Measurements from ENCODE around the gene GPRC5C.

Gene GPRC5C

DNA sequence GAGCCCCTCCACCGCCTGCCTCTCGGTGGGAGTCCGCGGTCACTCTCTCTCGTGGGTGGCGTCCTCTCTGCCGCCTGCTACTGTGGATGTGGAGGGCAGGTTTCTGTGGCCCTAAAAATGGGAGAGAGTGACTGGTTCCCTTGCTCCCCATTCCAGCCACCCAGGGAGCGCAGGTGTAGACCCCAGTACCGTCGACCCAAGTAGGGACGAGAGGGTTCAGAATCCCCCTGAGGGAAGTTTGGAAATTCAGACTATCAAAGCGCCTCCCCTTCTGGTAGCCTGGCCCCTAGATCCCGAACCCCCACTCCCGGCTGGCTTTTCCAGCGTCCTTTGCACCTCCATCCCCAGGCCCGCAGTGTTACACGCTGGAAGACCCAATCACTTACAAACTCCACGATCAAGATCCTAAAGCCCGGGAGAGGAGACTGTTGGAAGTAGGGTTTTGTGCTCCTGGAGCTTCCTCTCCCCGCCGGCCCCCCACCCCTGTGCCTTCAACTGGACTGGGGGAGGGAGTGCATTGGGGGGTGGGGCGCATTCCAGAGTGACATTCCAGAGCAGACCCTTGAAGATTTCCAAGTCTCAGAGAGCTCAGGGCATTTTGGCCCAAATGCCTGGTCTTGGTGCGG, 991 bp downstream of the GPRC5C start:
- no peak for DNase-seq (ENCODE audit: low read depth)

DNA sequence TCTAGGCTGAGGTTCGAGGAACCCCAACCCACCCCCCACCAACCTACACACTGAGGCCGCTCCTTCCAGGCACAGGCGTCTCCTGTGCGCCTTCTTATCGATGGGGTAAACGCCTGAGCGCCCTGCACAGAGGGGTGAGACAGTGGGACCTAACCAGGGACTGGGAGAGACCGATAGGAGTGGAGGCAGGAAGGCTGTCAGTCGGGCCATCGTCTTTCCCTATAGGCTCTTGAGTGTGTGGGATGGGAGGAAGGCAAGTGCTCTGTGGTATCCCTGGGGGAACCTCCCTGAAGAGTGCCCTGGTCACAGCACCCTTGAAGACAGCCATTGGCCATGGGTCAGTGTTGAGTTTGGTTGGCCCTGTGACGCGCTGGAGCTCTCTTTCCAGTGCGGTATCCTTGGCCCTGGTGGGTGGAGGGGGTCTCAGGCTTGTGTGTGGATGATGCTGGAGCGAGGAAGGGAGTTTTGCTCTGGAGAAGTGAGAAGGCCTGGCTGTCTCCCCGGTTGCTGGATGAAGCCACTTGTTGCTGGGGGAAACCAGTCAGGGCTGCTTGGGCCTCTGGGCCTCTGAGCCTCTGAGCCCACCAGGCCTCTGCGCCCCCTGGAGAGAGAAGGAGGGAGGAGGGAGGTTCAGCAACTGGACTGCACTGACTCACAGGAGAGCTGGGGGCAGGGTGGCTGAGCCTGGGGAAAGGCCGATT, 1.7 kb downstream of the GPRC5C start:
- no peak for DNase-seq (ENCODE audit: low read depth)

DNA sequence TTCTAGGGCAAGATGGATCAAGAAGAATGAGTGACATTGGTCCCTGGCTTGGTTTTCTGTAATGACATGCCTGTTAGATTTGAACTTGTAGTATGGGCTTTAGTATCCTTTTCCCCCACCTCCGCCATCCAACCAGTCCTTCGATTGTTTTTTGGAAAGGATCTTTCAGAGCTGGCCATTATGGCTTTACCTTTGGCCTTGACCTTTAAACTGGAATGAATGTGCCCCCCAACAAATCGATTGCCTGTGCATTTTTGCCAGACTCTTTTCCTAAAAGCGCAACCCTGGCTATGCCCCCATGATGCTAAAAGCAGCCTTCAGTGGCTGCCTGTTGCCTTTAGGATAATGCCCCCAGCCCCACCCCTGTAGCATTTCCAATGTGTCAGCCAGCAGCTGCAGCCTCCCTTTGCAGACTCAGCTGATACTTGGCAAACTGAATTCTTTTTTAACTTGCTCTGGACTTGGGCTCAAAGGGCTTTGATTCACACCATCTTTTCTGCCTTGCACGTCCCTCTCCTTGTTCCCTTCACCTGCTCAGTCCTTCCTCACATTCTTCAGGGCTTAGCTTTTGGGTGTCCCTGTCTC, 4.0 kb downstream of the GPRC5C start:
- no peak for DNase-seq (ENCODE audit: low read depth)

DNA sequence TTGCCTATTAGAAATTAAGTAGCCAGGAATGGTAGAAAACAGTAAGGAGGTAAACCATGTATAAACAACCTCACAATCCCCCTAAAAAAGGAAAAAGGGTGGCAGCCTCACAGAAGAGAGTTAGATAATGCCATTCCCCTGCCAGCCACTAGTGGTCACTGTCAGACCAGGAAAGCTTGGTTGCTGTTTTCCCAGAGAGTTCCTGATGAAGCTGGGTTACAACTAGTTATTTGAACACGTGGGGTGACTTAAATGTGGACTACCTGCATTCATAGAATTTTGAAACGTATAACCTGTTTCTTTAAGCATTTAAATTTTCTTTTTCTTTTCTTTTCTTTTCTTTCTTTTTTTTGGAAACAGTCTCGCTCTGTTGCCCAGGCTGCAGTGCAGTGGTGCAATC, 5.8 kb downstream of the GPRC5C start:
- no peak for DNase-seq (ENCODE audit: low read depth)

DNA sequence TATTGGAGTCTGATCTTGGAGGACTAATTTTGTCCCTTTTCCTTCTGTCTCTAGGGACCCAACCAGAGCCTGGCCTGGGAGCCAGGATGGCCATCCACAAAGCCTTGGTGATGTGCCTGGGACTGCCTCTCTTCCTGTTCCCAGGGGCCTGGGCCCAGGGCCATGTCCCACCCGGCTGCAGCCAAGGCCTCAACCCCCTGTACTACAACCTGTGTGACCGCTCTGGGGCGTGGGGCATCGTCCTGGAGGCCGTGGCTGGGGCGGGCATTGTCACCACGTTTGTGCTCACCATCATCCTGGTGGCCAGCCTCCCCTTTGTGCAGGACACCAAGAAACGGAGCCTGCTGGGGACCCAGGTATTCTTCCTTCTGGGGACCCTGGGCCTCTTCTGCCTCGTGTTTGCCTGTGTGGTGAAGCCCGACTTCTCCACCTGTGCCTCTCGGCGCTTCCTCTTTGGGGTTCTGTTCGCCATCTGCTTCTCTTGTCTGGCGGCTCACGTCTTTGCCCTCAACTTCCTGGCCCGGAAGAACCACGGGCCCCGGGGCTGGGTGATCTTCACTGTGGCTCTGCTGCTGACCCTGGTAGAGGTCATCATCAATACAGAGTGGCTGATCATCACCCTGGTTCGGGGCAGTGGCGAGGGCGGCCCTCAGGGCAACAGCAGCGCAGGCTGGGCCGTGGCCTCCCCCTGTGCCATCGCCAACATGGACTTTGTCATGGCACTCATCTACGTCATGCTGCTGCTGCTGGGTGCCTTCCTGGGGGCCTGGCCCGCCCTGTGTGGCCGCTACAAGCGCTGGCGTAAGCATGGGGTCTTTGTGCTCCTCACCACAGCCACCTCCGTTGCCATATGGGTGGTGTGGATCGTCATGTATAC, 8.0 kb downstream of the GPRC5C start:
- no peak for DNase-seq (ENCODE audit: low read depth)

DNA sequence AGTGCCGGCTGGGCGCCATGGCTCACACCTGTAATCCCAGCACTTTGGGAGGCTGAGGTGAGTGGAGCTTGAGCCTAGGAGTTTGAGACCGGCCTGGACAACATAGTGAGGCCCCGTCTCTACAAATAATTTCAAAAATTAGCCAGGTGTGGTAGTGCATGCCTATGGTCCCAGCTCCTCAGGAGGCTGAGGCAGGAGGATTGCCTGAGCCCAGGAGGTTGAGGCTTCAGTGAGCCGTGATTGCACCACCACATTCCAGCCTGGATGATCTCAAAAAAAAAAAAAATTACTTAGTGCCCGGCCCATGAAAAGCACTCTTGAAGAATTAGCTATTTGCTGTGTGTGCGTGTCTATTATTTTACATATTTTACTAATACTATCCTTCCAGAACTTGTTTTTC, 9.6 kb downstream of the GPRC5C start:
- DNase-seq (ENCODE audit: low read depth) = no peak

DNA sequence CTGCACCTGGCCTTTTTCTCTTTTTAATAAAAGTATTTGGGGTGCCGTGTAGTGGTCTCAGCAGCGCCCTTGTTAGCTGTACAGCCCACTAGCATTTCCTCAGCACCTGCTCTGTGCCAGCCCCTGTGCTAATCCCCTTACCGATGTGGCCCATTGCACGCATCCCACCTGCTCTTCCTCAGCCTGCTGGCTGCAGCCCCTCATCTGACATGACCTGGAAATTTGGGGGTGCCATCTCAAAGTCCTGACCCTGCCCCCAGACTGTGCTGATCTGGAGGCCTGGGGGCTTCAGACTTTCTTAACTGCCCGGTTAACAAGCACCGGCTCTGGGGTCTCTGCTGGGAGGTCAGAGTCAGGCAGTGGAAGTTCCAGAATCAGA, 10.4 kb downstream of the GPRC5C start:
- DNase-seq (ENCODE audit: low read depth) = no peak

DNA sequence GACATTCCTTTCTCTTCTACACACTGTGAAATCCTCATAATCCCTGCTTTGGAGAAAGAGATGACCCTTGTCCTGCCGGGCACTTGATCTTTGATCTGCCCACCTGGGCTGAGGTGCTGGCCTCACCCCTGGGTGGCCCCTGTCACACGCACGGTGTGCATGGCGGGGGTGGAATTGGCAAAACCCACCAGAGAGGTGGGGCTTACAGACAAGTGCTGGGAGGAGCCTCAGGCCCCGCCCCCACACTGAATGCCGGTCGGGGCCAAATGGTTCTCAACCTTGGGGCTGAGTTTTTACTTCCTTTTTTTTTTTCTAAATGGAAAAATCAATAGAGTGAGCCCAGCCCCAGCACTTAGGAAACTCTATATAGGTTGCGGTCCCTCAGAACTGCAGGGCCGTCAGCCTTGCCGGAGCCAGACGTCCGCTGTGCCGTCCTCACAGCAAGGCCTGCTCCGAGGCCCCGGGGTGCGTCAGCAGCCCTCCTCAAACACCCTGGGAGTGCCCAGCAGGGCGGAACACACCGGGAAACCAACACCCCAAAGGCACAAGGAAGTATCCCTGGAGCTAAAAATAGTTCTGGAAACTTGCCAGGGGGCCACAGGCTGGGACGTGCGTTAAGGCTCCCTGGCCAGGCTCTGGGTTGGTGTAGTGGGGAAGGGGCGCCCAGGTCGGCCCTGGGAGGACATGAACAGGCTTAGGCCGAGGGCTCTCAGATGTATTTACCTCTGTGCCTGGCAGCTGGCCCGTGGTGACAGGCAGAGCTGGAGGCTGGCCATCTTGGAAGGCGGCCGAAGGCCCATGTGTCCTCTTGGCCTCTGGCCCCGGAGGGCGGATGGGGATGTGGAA, 11.0 kb downstream of the GPRC5C start:
- DNase-seq (ENCODE audit: low read depth) = no peak

DNA sequence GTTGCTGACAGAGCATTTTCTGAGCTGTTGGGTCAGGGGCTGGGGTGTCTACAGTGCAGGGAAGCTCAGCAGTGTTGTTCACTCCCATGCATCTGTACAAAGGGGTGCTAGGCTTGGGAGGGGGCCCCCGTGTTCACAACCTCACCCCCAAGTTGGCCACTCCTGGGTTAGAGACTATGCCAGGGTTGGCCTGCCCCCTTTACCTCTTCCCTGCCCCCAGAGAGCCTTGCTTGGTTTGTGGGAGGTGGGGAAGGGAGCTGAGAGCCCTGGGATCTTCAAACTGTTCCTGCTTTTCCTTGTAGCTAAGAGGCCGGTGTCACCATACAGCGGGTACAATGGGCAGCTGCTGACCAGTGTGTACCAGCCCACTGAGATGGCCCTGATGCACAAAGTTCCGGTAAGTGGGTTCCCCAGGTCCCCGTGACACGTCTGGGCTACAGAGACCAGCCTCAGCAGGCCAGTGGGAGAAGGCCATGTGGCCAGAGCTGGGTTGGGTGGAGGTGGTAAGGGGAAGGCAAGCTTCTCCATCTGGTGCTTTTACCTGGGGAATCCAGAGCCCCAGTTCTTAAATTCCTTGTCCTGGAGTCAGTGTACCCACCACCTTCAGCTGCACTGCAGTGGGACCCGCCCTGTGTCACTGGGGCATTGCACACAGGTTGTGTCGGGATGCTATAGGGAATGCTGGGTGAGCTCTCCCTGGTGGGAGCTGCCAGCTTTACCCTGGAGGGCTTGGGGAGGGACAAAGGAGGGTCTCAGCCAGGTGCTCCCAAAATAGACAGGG, 11.8 kb downstream of the GPRC5C start:
- no peak for DNase-seq (ENCODE audit: low read depth)

DNA sequence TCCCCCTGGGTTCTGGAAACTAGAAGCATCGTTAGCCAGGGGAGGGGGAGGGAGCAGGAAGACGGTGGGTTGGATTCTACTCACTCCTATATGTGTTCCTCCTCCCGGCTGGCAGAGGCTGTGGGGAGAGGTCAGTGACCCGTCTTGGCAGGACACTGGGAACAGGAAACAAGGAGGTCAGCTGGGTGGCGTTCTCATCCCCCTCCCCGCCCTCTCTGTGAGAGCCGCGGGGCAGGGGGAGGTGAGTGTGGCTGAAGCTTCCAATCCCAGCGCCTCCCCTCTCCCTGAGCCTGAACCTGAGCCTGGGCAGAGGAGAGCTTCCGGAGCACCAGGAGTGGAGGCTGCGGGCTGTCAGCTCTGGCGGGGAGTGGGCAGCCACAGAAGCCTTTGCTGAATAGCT, 12.5 kb downstream of the GPRC5C start:
- no peak for DNase-seq (ENCODE audit: low read depth)

DNA sequence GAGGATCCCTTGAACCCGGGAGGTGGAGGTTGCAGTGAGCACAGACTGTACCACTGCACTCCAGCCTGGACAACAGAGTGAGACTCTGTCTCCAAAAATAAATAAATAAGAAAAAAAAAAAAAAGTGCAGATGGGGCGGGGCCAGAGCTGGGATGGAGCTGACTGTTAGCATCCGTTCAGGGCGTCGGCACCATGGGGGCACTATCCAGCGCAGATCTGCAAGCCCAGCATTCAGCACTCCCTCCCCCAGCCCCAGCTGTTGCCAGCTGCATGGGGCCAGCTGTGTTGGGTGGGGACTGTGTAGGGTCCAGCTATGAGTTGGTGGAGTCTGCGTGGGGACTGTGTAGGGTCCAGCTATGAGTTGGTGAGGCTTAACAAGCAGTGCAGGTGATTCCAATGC, 13.3 kb downstream of the GPRC5C start:
- DNase-seq (ENCODE audit: low read depth) = no peak

DNA sequence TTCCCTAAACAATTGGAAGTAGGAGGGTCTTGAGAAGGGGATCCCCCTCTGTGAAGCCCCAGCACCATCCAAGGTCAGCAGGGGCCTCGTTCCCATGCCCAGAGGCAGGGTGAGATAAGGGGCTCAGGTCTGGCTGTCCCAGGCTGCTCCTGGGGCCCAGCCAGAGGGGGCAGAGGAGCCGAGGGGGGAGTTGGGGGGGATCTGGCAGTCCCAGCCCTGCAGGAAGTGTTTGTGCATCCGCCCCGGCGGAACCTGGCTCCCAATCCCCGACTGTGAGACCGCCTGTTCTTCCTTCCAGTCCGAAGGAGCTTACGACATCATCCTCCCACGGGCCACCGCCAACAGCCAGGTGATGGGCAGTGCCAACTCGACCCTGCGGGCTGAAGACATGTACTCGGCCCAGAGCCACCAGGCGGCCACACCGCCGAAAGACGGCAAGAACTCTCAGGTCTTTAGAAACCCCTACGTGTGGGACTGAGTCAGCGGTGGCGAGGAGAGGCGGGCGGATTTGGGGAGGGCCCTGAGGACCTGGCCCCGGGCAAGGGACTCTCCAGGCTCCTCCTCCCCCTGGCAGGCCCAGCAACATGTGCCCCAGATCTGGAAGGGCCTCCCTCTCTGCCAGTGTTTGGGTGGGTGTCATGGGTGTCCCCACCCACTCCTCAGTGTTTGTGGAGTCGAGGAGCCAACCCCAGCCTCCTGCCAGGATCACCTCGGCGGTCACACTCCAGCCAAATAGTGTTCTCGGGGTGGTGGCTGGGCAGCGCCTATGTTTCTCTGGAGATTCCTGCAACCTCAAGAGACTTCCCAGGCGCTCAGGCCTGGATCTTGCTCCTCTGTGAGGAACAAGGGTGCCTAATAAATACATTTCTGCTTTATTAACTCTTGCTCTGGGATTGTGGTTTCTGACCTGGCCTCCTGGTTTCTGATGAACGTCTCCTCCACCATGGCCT, 14.9 kb downstream of the GPRC5C start:
- DNase-seq (ENCODE audit: low read depth) = no peak

DNA sequence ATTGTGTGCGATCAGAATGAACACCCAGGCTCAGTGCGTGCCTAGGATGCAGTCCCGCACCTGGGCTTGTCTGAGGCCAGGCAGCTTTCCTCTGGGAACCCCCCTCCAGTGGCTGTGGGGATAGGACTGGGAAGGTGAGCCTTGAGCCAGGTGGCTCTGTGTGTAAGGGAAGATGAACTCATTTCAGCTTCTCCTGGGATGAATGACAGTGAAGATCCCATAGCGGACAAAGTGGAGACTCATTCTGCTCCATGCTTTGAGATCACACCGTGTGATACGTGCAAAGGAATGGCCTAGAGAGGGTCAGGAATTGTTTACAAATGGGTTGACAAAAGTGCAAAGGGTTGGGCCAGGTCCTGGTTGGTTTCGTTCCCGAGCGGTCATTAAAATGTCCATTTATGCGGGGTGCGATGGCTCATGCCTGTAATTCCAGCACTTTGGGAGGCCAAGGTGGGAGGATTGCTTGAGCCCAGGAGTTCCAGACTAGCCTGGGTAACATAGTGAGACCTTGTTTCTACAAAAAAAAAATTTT, 15.8 kb downstream of the GPRC5C start:
- no peak for DNase-seq (ENCODE audit: low read depth)

DNA sequence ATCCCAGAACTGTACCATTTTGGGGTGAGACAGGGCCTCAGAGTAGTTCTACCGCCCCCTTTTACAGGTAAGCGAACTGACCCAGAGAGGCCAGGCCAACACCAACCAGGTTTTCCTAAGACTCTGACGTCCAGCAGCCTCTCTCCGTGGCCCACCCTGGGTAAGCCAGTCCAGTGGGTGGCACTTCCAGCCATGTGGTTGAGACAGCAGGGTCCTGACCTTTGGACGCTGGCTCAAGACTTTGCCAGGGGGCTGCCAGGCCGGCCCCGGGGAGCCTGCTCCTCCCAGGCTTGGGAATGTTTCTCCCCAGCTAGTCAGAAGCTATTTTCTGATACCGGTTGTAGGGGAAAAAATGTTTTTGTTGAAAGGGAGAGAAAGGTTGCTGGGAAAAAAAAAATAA, 16.9 kb downstream of the GPRC5C start:
- DNase-seq (ENCODE audit: low read depth) = no peak

DNA sequence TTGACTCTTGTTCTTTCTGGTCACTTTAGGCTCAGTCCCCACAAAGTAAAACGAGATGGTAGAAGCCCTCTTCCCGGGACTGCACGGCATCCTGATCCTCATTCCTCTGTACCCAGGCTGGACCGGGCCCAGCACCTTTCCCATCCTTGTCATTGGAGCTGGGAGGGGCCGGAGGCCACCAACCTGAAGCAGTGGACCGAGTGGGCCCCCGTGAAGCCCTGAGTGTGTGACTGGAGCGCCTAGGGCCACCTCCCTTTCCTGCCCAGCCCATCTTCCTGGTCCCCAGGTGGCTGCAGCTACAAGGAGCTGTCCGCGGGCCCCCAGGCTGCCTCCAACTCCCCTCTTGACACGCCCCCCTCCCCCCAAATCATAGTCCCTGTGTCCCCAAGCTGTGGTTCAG, 17.4 kb downstream of the GPRC5C start:
- no peak for DNase-seq (ENCODE audit: low read depth)

DNA sequence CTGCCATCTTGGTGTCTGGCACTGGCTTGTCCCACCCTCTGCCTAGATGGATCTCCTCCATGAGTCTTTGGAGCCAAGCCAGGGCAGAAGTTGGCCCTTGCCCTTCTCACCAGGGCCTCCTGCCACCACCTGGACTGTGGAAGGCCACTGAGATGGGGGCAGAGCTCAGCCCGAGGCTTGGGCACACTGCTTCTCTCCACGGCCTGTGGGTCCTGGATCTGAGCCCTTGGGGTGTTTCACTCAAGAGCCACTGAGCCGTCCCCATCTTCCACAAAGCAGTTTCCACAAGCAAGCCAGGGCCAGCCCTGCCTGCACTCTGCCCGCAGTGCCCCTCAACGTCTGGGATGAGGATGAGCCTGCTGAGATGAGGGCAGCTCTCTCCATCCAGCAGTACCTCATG, 17.9 kb downstream of the GPRC5C start:
- no peak for DNase-seq (ENCODE audit: low read depth)

DNA sequence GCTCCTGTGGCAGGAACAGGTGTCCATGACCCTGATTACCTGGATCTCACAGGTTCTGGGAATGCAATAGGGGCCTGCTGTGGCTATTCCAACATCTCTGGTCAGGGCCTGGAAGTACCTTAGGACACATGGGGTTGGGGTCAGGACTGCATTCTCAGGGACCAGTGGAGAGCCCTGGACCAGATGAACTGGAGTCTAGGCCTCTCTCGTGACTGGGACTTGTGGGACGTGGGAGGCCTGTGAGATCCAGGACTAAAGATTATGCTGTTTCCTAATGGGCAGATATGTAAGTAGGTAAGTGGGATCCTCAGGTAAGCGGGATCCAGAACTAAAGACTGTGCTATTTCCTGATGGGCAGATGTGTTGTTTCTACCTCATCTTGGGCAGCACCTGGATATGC, 18.3 kb downstream of the GPRC5C start:
- no peak for DNase-seq (ENCODE audit: low read depth)

DNA sequence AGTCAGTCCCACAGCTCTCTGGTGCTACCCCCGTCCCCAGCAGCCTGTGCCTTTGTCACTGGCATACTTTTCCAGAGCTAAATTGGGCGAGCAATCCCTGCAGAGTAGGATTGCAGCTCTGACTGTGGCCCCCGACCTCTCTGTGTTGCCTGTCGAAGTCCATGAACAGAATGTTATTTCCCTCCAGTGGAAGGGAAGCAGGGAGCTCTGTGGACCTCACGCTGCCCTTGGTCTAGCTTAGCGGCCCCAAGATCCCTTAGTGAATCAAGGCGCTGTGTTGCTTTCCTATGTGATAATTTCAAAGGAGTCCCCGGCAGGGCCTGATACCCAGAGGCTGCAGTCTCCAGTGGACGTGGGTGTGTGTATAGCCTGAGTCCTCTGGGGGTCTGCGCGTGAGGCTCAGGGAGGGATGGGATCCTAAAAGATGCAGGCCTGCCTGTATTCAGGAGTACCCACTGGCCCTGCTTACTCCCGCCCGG, 19.1 kb downstream of the GPRC5C start:
- no peak for DNase-seq (ENCODE audit: low read depth)

DNA sequence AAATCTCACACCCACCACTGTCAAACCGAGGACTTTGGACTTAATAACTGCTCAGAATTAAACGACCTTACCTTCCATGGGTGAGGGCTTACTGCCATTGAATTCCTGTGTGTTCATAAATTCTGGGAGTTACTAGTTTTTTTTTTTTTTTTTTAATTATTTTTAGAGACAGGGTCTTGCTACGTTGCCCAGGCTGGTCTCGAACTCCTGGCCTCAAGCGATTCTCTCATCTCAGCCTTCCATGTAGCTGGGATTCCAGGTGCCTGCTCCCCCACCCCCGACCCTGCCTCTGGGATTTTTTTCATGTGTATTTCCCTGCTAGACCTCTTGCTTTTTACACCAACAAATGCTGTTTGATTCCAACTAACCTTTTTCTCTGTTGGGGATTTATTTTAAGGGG, 19.7 kb downstream of the GPRC5C start:
- no peak for DNase-seq (ENCODE audit: low read depth)
